Small intestine (tissue), 7 donors: ENCODE results near the gene FEZF1. TPM values are rescaled to one million over a fixed set of nuclear protein-coding genes. Genes with fewer than 3 reads are reported as not detected.

Source experiments
- DNase-seq, 2 donors: peaks; one replicate each; pipeline versions ENCODE4 v3.0.0 to v3.0.0-alpha.2; 2013
- FAIRE-seq: peaks from 2 replicates; lab custom pipeline; 2012; peaks lifted over from hg19 to GRCh38; lab: Jason Lieb, UNC
- H3K27ac ChIP-seq, 3 donors: one replicate each; pipeline ENCODE4 v1.5.1; 2013; ENCODE audit warnings: low read length in 2 of 3, mild to moderate bottlenecking in 2 of 3, control low read depth in 1 of 3, inconsistent platforms in 1 of 3, low read depth in 1 of 3, moderate library complexity in 1 of 3
- H3K27me3 ChIP-seq, 3 donors: one replicate each; pipeline ENCODE4 v1.6.1; 2013; ENCODE audit warnings: low read length in 3 of 3, inconsistent platforms in 1 of 3; ENCODE audit not compliant: control insufficient read depth in 3 of 3, insufficient read depth in 3 of 3
- H3K36me3 ChIP-seq, 3 donors: one replicate each; pipeline ENCODE4 v1.6.1; 2013; ENCODE audit warnings: low read length in 3 of 3, inconsistent platforms in 1 of 3, low read depth in 1 of 3, mild to moderate bottlenecking in 1 of 3, moderate library complexity in 1 of 3; ENCODE audit not compliant: control insufficient read depth in 3 of 3, insufficient read depth in 2 of 3
- H3K4me1 ChIP-seq, 3 donors: one replicate each; pipeline ENCODE4 v1.6.1; 2013; ENCODE audit warnings: low read length in 2 of 3, inconsistent platforms in 1 of 3, low read depth in 1 of 3, mild to moderate bottlenecking in 1 of 3, moderate library complexity in 1 of 3; ENCODE audit not compliant: control insufficient read depth in 3 of 3, insufficient read depth in 2 of 3
- H3K4me3 ChIP-seq, 3 donors: one replicate each; pipeline ENCODE4 v1.5.1; 2013; ENCODE audit warnings: low read length in 3 of 3, control low read depth in 1 of 3, inconsistent platforms in 1 of 3, low read depth in 1 of 3, mild to moderate bottlenecking in 1 of 3, moderate library complexity in 1 of 3
- H3K9me3 ChIP-seq, 2 donors: one replicate each; pipeline ENCODE4 v1.6.1; 2013; ENCODE audit warnings: low read depth in 1 of 2, low read length in 1 of 2; ENCODE audit not compliant: control insufficient read depth in 2 of 2, insufficient read depth in 1 of 2
- WGBS, 3 donors: extraction: QIAGEN DNeasy Blood & Tissue Kit; methylation state at CpG; one replicate each; pipeline ENCODE4 v1.1.7; 2013; 5-methylcytosine and 5-hydroxymethylcytosine counted together
- polyA plus RNA-seq, 4 donors: library from polyadenylated mRNA; stranded (reverse) in 3 of 4; unstranded in 1 of 4; fragments of 200-250 nt in 3 of 4; fragments of 120-200 nt in 1 of 4; gene quantifications; one replicate each; pipeline versions ENCODE4 v1.2.1 to v1.2.3, GENCODE V29; 2013
- donor health status: healthy with polysubstance abuse.
- donor health status: control.
- donor health status: control.
- donor health status: Bipolar disorder and iron deficiency.
- donor health status: healthy.

FEZF1 gene
- polyA plus RNA-seq, 4 donors: not detected

- peaks cover 0 to 26% (median 5%) of the 10 kb centered on the region in 3 donors for H3K4me1 ChIP-seq
- FAIRE-seq: no peak
Observed at GRCh38 chr7:122303531-122304318, 825 bp downstream of the FEZF1 start.

GRCh38 chr7:122302761-122303530, 1.6 kb downstream of the FEZF1 start:
- peaks cover 15 to 91% (median 61%) of the 10 kb centered on the region in 3 donors for H3K27me3 ChIP-seq
- DNase-seq: peak in 1 of 2 donors; percentile 23
- WGBS, 3 donors: 9 to 10% (median 10%) methylated on average over 16 of the region's 16 CpGs
- no peaks in the 10 kb centered on the region for H3K36me3 ChIP-seq
- H3K9me3 ChIP-seq: peaks cover 0 to 6% of the 10 kb centered on the region in 2 donors
- no peak for FAIRE-seq
- H3K4me3 ChIP-seq: no peak overlapping the region
- H3K27ac ChIP-seq: no peak overlapping the region
- peaks cover 0 to 26% (median 5%) of the 10 kb centered on the region in 3 donors for H3K4me1 ChIP-seq

More at GRCh38 chr7:122303531-122304318, 825 bp downstream of the FEZF1 start:
- no peak overlapping the region for H3K4me3 ChIP-seq
- no peak overlapping the region for H3K27ac ChIP-seq
- peaks cover 0 to 6% of the 10 kb centered on the region in 2 donors for H3K9me3 ChIP-seq
- DNase-seq: peak in 1 of 2 donors; percentile 32
- H3K27me3 ChIP-seq: peaks cover 15 to 91% (median 64%) of the 10 kb centered on the region in 3 donors
- no peaks in the 10 kb centered on the region for H3K36me3 ChIP-seq
- WGBS, 3 donors: 5 to 8% (median 5%) methylated on average over 48 of the region's 48 CpGs

- DNase-seq (peak; percentile 56 to 66), FAIRE-seq (no peak)
- Histone ChIP-seq H3K36me3 (no peaks in the 10 kb centered on the region), H3K4me1 (peaks cover 0 to 26% (median 5%) of the 10 kb centered on the region in 3 donors), H3K4me3 (no peak overlapping the region), H3K27ac (no peak overlapping the region), H3K9me3 (peaks cover 0 to 6% of the 10 kb centered on the region in 2 donors), H3K27me3 (peaks cover 15 to 89% (median 62%) of the 10 kb centered on the region in 3 donors)
- 2 to 9% (median 6%) methylated on average over 35 of the region's 35 CpGs for WGBS, 3 donors
Observed at GRCh38 chr7:122301858-122302760, 2.4 kb downstream of the FEZF1 start.

- DNase-seq (peak in 1 of 2 donors; percentile 27), FAIRE-seq (no peak)
- H3K27me3 ChIP-seq: peaks cover 9 to 86% (median 56%) of the 10 kb centered on the region in 3 donors
- peaks cover 0 to 6% of the 10 kb centered on the region in 2 donors for H3K9me3 ChIP-seq
- no peak overlapping the region for H3K4me3 ChIP-seq
- peaks cover 0 to 22% (median 5%) of the 10 kb centered on the region in 3 donors for H3K4me1 ChIP-seq
- H3K36me3 ChIP-seq: no peaks in the 10 kb centered on the region
- WGBS, 3 donors: 9 to 17% (median 14%) methylated on average over 11 of the region's 11 CpGs
- no peak overlapping the region for H3K27ac ChIP-seq
Observed at GRCh38 chr7:122300956-122301833, 3.4 kb downstream of the FEZF1 start.

GRCh38 chr7:122300211-122300932, 4.2 kb downstream of the FEZF1 start:
- Histone ChIP-seq H3K36me3 (no peaks in the 10 kb centered on the region), H3K27ac (no peak overlapping the region), H3K4me3 (peak overlapping the region in 1 of 3 donors; percentile 20), H3K4me1 (peaks cover 0 to 15% (median 5%) of the 10 kb centered on the region in 3 donors), H3K9me3 (peaks cover 0 to 6% of the 10 kb centered on the region in 2 donors), H3K27me3 (peaks cover 3 to 81% (median 48%) of the 10 kb centered on the region in 3 donors)
- no peak for FAIRE-seq
- DNase-seq: no peak
- 6 to 12% (median 7%) methylated on average over 41 to 43 of the region's 43 CpGs for WGBS, 3 donors

- DNase-seq: peak in 1 of 2 donors; percentile 33
- Histone ChIP-seq H3K9me3 (peaks cover 0 to 6% of the 10 kb centered on the region in 2 donors), H3K36me3 (no peaks in the 10 kb centered on the region), H3K27ac (no peak overlapping the region), H3K27me3 (peaks cover 3 to 75% (median 44%) of the 10 kb centered on the region in 3 donors), H3K4me1 (peaks cover 0 to 11% (median 0%) of the 10 kb centered on the region in 3 donors), H3K4me3 (peak overlapping the region in 1 of 3 donors; percentile 20)
- FAIRE-seq: no peak
- 8 to 14% (median 10%) methylated on average over 30 to 32 of the region's 32 CpGs for WGBS, 3 donors
Observed at GRCh38 chr7:122299624-122300210, 4.8 kb downstream of the FEZF1 start.
